GM12872 (cell line): ENCODE data around the gene PUS7L.

Experiments
- CTCF ChIP-seq: IDR thresholded peaks from 3 replicates; pipeline ENCODE4 v1.5.1; 2011; ENCODE audit warnings: low read depth, mild to moderate bottlenecking, low read length, moderate library complexity; ENCODE audit not compliant: insufficient read depth

PUS7L gene

GRCh38 chr12:43762596-43762995 is 4.0 kb upstream of the PUS7L start:
- no peak for TF ChIP-seq CTCF

GRCh38 chr12:43761500-43761899 is 2.9 kb upstream of the PUS7L start:
- TF ChIP-seq CTCF, result no peak

- TF ChIP-seq CTCF, result no peak
These were observed 1.8 kb upstream of the PUS7L start for GRCh38 chr12:43760396-43760795.

GRCh38 chr12:43758247-43758727 is 303 bp downstream of the PUS7L start:
- TF ChIP-seq CTCF, result no peak

GRCh38 chr12:43754015-43754414 is 4.6 kb downstream of the PUS7L start:
- no peak for TF ChIP-seq CTCF

GRCh38 chr12:43750814-43751213 is 7.8 kb downstream of the PUS7L start:
- TF ChIP-seq CTCF, result no peak

GRCh38 chr12:43749016-43749415 is 9.6 kb downstream of the PUS7L start:
- TF ChIP-seq CTCF, result no peak

GRCh38 chr12:43744826-43745225 is 13.8 kb downstream of the PUS7L start:
- no peak for TF ChIP-seq CTCF
